Retina (tissue), 1 donor: ENCODE data around the gene LHFPL6.

Source experiments
- DNase-seq: peaks from one replicate; pipeline ENCODE4 v3.0.0-alpha.2; 2016

Gene LHFPL6

DNA sequence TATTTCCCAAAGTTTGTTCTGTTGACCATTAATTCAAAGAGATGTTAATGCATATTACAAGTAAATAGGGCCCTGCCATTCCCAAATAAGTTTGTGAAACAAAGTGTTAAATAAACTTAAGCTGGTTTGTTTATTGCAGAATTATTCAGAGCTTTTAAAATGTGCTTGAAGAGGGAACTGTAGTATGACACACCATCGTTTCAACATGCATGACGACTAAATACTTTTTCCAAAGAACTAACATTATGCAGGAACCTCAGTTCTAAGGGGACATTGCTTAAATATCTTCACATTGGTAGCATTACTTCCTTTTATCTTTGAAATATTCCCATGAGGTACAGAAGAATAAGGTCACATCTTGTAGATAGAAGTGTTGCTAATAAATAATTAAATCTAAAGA is 14.6 kb downstream of the LHFPL6 start:
- DNase-seq: no peak

- no peak for DNase-seq
Measured at GRCh38 chr13:39587939-39588338, 15.1 kb downstream of the LHFPL6 start.

- no peak for DNase-seq
Measured at GRCh38 chr13:39586958-39587605, 15.9 kb downstream of the LHFPL6 start.

- no peak for DNase-seq
Measured at GRCh38 chr13:39586151-39586550, 16.8 kb downstream of the LHFPL6 start.

DNA sequence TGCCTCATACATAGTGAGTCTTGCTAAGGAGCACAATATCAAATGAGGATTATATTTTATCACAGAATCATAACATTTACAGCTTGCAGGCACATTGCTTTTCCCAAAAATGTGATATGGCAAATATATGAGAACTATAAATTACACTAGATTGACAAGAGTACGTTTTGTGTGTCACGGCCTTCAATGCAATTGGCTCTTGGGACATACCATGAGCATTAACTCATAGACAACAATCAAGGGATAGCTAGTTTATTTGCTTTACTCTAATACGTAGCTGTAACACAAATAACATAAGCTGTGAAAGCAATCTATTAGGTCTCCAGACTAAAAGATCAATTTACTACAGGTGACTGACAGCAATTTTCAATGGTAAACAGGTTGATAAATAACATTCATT is 17.8 kb downstream of the LHFPL6 start:
- no peak for DNase-seq

DNA sequence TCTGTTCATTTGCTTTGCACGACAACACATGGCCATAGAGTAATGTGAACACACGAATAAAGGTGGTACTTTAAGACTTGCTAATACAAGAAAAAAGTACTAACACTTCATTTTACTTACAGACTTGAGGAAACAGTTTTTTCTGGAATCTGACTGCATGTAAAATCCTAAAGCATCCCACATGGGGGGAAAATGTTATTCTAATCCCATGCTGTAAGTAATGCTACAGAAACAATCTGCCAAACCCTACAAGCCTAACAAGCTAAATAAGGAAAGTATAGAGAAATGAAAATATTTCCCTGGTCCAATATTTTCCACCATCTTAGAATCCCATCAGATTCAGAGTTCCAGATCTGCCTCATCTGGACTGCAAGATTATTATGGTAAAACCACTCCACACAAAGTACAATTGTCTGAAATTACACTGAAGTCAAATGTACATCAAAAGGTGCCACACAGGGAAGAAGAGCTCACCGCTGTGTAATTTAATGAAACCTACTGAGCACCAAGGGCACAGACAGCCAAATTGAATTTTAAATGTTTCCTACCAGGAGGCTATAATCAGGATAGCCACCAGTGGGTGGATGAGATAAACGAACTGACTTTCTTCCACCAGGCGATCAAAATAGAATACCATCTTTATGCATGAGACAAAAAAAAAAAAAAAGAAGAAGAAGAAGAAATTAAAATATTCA is 22.0 kb downstream of the LHFPL6 start:
- no peak for DNase-seq

DNA sequence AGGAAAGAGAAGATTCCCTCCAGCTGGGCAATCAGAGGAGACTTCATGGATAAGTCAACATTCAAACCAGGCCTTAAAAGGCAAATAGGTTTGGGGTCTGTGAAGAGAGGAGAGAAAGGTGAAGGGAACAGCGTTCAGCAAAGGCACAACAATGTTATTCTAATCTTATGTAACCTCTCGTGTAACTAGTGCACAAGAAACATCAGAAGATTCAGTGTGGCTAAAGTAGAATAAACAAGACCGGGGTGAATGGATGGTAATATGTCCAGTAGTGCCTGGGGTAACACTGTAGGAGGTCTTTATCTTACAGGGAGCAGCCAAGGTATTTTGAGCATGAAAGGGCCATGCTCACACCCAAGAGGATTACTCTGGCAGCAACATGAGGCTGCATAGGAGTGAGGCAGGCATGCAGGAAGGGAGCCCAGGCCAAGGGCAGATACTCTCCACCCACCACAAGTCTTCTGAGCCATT is 24.1 kb downstream of the LHFPL6 start:
- DNase-seq: no peak

DNA sequence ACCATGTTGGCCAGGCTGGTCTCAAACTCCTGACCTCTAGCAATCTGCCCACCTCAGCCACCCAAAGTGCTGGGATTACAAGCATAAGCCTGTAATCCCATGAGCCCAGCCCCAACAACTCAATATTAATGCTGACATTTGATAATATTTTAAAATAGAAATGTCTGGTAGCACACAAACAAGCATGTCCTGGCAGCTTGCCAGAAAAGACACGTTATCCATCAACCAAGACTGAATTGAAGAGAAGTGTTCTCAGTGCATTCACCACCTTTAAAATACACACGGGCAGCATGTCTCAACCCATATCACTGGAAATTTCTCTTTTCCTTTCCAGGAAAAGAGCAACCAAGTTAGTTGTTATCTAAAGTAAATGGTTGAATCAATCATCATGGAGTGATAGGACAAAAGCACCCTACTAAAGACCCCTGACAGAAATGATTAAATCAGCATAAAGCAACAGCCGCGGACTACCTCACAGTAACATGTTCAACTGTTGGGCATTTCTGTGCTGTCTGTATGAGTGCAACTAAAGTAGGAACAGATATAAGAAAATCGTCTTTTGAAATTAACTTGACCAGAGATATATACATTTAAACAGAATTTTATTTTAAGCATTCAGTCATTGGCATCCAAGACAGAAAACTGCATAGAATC is 25.0 kb downstream of the LHFPL6 start:
- no peak for DNase-seq

- no peak for DNase-seq
Measured at GRCh38 chr13:39577203-39577602, 25.8 kb downstream of the LHFPL6 start.

GRCh38 chr13:39575641-39576238 is 27.3 kb downstream of the LHFPL6 start:
- no peak for DNase-seq

- DNase-seq: no peak
Measured at GRCh38 chr13:39571502-39572092, 31.4 kb downstream of the LHFPL6 start.

DNA sequence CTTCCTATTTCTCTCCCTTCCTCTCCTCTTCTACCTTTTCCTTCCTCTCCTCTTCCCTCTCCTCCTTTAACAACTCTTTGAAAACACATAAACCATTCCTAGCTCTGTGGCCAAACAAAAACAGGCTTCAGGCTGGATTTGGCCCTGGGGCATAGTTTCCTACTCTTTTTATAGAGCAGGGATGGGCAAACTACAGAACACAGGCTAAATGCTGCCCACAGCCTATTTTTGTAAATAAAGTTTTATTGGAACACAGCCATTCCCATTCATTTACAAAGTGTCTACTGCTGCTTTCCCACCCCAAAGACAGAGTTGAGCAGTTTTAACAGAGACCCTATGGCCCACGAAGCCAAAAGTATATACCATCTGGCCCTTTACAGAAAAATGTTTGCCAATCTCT is 35.4 kb downstream of the LHFPL6 start:
- DNase-seq: no peak

DNA sequence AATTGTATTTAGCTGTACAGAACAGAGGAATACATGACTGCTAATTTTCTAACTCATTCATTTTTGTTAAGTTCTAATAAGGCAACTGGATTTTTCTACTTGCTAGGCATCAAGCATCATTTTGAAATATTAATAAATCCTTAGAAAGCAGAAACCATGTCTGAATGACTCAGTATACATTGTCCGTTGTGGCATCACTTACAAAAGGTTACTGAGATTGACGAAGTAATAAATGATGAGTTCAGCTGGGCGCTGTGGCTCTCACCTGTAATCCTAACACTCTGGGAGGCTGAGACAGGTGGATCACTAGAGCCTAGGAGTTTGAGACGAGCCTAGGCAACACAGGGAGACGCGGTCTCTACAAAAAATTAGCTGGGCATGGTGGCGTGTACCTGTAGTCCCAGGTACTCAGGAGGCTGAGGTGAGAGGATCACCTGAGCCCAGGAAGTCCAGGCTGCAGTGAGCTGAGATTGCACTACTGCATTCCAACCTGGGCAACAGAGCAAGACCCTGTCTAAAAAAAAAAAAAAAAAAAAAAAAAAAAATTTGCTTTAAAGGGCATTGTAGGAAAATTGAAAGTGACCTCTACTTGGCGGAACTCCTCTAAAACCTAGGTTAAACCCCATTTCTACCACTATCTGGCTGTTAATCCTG is 36.6 kb downstream of the LHFPL6 start:
- DNase-seq: no peak

DNA sequence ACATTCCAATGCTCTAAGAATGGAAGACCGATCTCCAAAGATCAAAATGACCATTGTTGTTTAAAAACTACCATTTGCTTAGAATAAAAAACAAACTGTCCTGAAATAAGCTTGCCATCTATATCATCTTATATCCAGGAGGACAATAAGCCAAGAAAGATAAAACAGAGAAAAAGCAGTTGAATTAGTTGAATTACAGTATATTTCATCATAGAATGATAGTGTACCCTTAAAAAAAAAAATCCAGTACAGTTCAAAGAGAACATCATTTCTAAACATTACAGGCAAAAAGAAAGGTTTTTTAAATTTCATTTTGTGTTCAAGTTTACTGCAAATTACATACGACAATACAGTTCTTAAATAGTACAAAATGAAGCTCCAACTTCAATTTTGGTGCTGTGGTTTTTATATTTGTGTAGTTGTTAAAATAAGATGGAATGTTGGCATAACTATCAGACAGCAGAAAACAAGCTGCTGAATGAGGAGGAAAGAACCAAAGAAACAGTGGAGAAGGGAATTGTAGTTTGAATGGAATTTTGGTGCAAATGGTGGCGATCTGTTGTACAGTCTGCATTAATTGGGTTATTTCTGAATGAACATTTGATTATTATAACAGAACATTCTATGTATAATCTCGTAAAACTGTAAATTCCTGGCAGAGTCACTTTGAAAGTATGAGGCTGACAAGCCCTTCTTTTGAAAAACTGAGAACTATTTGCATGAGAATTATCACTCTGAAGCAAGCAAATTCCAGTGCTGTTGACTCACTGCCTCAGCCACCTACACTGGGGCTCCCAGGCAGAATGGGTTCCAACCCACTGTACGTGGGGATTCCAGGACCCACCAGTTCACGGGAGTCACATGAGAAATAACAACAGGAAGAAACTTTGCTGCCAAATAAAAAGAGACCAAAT is 37.7 kb downstream of the LHFPL6 start:
- DNase-seq: no peak

DNA sequence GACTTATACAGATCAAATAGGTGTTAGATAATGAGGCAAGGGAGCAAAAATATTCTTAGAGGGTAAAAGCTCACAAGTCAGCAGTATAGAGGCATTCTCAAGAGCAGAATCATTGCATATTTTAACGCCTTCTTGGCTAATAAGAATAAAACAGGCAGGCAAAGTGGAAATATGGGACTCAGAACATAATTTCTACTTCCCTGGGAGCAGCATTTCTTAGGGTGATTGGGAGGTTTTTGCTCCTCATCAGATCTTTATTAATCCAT is 39.6 kb downstream of the LHFPL6 start:
- DNase-seq: no peak

- DNase-seq: no peak
Measured at GRCh38 chr13:39561971-39562370, 41.0 kb downstream of the LHFPL6 start.

DNA sequence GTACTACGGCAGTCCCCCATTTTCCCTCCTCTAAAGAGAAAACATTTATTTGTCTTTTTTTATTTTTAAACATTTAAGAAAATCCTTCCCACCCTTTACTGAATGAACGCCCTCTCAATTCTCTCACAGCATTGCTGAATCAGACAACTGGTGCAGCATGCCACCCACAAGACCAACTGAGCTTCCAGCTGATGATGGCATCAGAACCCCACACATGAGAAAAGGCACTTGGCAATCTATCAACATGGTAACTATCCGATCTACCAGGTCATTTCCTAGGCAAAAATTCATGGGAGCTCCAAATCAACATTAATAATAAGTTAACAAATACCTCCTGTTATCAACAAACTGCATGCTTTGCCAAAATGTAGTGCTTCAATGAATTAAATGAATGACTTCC is 43.1 kb downstream of the LHFPL6 start:
- DNase-seq: no peak

- no peak for DNase-seq
Measured at GRCh38 chr13:39557285-39557955, 45.6 kb downstream of the LHFPL6 start.

DNA sequence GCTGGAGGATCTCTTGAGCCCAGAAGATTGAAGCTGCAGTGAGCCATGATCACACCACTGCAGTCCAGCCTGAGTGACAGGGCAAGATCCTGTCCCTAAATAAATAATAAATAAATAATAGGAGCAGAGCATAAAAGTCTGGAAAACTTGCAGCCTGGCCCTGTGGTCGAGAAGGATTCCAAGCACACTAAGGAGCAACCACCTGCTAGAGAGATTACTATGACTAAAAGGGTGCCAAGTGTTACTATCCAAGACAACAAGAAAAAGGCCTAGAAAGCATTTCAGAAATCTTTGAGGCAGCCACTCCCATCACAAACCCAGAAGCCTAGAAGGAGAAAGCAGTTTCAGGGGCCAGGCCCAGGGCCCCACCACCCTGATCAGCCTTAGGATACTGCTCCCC is 46.1 kb downstream of the LHFPL6 start:
- no peak for DNase-seq

DNA sequence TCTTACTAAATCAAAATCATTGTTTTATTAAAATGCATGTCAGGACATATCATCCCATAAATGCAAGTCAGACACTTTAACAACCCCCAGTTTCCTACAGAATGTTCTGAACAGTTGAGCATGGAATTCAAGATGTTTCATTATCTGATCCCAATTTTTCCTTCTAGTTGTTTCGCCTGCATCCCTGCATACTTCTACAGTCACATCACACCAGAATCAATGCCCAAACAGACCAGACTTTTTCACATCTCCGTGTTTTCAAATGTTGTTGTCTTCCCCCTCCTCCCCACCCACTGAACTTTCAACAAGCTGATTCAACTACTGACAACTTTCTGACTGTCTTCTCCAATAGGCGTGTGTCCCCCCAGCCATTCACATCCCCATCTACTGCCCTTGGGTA is 48.6 kb downstream of the LHFPL6 start:
- no peak for DNase-seq

DNA sequence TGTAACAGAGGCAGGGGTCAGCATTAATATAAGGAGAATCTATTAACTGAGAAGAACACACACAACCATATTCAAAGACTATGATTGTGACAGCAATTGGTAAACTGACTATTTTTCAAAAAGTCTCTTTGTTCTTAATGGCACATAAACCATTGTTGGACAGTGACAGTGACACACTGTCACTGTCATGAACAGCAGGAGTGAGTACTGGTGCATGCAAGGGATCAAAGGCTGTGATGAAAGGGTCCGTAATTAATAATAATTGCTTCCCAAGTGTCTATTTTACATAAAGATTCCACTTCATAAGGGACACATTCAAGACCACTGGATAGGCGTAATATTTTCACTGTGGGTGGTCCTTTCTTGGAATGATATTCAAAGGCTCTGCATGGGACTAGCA is 50.7 kb downstream of the LHFPL6 start:
- DNase-seq: peak; percentile 11
